OCI-LY3 (cell line): Measurements from ENCODE around the gene SYTL5.

Source experiments
- H2AFZ ChIP-seq: fragments of 200-600, 300-600 bp; shearing (Covaris generic); 2 replicates; pipeline ENCODE4 v1.6.0; 2014; ENCODE audit warnings: antibody characterized with exemption, low read depth, low read length
- H3K27ac ChIP-seq: fragments of 200-600, 300-600 bp; sonication (generic); 2 replicates; pipeline ENCODE4 v1.5.1; 2014; ENCODE audit warnings: mild to moderate bottlenecking, low read length, moderate library complexity, mixed read lengths
- H3K27me3 ChIP-seq: fragments of 200-600, 300-600 bp; sonication (generic); 2 replicates; pipeline ENCODE4 v1.6.1; 2014; ENCODE audit warnings: low read depth, low read length, mixed read lengths
- H3K36me3 ChIP-seq: fragments of 200-600, 300-600 bp; sonication (generic); replicated peaks from 2 replicates; pipeline ENCODE3; 2014; ENCODE audit warnings: low read depth, low read length, mixed read lengths
- H3K4me1 ChIP-seq: fragments of 300-600, 200-600 bp; sonication (generic); 2 replicates; pipeline ENCODE4 v1.6.1; 2014; ENCODE audit warnings: low read length, mixed read lengths
- H3K4me2 ChIP-seq: fragments of 200-600, 300-600 bp; sonication (generic); 2 replicates; pipeline ENCODE4 v1.6.1; 2014; ENCODE audit warnings: low read length, mixed read lengths
- H3K4me3 ChIP-seq: fragments of 300-600, 200-600 bp; sonication (generic); 2 replicates; pipeline ENCODE4 v1.5.1; 2014; ENCODE audit warnings: antibody characterized with exemption, mild to moderate bottlenecking, low read length, moderate library complexity
- H3K79me2 ChIP-seq: fragments of 300-600, 200-600 bp; shearing (Covaris generic); 2 replicates; pipeline ENCODE4 v1.6.1; 2014; ENCODE audit warnings: mild to moderate bottlenecking, low read length, mixed read lengths
- H3K9ac ChIP-seq: fragments of 300-600, 200-600 bp; shearing (Covaris generic); 2 replicates; pipeline ENCODE4 v1.6.0; 2014; ENCODE audit warnings: mild to moderate bottlenecking, low read length, moderate library complexity
- H3K9me3 ChIP-seq: fragments of 200-600, 300-600 bp; shearing (Covaris generic); 2 replicates; pipeline ENCODE4 v1.6.1; 2014; ENCODE audit warnings: low read length, mixed read lengths; ENCODE audit not compliant: insufficient read depth
- H4K20me1 ChIP-seq: fragments of 200-600, 300-600 bp; sonication (generic); 2 replicates; pipeline ENCODE4 v1.6.1; 2016; ENCODE audit warnings: low read length, mixed read lengths; ENCODE audit not compliant: insufficient read depth
- CTCF ChIP-seq: fragments of 200-600, 300-600 bp; sonication (generic); IDR thresholded peaks from 2 replicates; pipeline ENCODE4 v1.5.1; 2014; ENCODE audit warnings: antibody characterized with exemption, low read length, low read depth
- EZH2phosphoT487 ChIP-seq: fragments of 200-600 bp; shearing (Covaris generic); IDR thresholded peaks from 2 replicates; pipeline ENCODE4 v1.6.1; 2018; ENCODE audit warnings: antibody characterized with exemption, mixed run types, low read depth

The SYTL5 gene

DNA sequence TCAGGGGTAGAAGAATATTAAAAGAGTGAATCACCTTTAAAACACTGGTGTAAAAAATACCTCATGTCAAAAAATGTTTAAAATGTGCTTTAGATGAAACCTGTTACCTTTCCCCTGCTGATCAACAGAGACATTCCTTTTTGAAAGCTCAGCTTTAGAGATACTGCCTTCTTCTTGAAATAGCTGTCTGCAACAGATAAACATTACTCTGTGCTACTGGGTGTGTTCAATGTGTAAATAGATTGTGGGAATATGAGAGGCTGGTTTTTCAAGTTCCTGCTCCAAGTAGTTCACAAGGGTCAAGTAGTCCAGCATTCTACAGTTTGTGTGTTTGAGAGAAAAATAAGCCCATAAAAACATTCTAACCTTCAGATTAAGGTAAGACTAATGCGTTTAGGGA lies at the start of gene SYTL5:
TSS of gene SYTL5 (plus strand) at position 263 of the 400 bp plus-strand sequence. CDS start 27,337 bp downstream, outside the sequence.
- Histone ChIP-seq H3K4me2 (no peak within 1 kb of the TSS), H3K4me3 (no peak within 1 kb of the TSS), H3K9me3 (no peaks in the 10 kb centered on the region), H3K27ac (no peak within 1 kb of the TSS), H3K36me3 (no peaks in the 10 kb centered on the region), H2AFZ (no peak within 1 kb of the TSS), H3K4me1 (no peaks in the 10 kb centered on the region), H3K27me3 (no peaks in the 10 kb centered on the region), H3K9ac (no peak within 1 kb of the TSS), H4K20me1 (no peaks in the 10 kb centered on the region), H3K79me2 (no peaks in the 10 kb centered on the region)
- TF ChIP-seq CTCF (no peak), EZH2phosphoT487 (no peak)

- Histone ChIP-seq H3K79me2 (no peaks in the 10 kb centered on the region), H3K9ac (no peak overlapping the region), H3K4me2 (no peak overlapping the region), H3K27ac (no peak overlapping the region), H3K36me3 (no peaks in the 10 kb centered on the region), H3K4me3 (no peak overlapping the region), H4K20me1 (no peaks in the 10 kb centered on the region), H3K9me3 (no peaks in the 10 kb centered on the region), H2AFZ (no peak overlapping the region), H3K27me3 (no peaks in the 10 kb centered on the region), H3K4me1 (peaks cover 3% of the 10 kb centered on the region; the same call in 1 of the 2 replicates)
- TF ChIP-seq CTCF = no peak
- TF ChIP-seq EZH2phosphoT487 = no peak
Measured at GRCh38 chrX:37958525-37959211, 47.7 kb upstream of the SYTL5 start.

GRCh38 chrX:37959212-37960021 lies 46.9 kb upstream of the SYTL5 start:
- no peak overlapping the region for H3K27ac ChIP-seq
- no peaks in the 10 kb centered on the region for H3K36me3 ChIP-seq
- no peak overlapping the region for H3K4me2 ChIP-seq
- H3K9me3 ChIP-seq = no peaks in the 10 kb centered on the region
- no peaks in the 10 kb centered on the region for H4K20me1 ChIP-seq
- no peak for TF ChIP-seq EZH2phosphoT487
- no peak for TF ChIP-seq CTCF
- no peak overlapping the region for H2AFZ ChIP-seq
- no peak overlapping the region for H3K4me3 ChIP-seq
- no peaks in the 10 kb centered on the region for H3K79me2 ChIP-seq
- H3K9ac ChIP-seq = no peak overlapping the region
- H3K4me1 ChIP-seq = peaks cover 3% of the 10 kb centered on the region; the same call in 1 of the 2 replicates
- H3K27me3 ChIP-seq = no peaks in the 10 kb centered on the region

- Histone ChIP-seq H3K9me3 (no peaks in the 10 kb centered on the region), H3K9ac (no peak overlapping the region), H3K79me2 (no peaks in the 10 kb centered on the region), H2AFZ (no peak overlapping the region), H3K27me3 (no peaks in the 10 kb centered on the region), H3K36me3 (no peaks in the 10 kb centered on the region), H4K20me1 (no peaks in the 10 kb centered on the region), H3K4me2 (no peak overlapping the region), H3K4me3 (no peak overlapping the region), H3K27ac (no peak overlapping the region), H3K4me1 (no peaks in the 10 kb centered on the region)
- TF ChIP-seq CTCF (no peak), EZH2phosphoT487 (no peak)
Measured at GRCh38 chrX:37961118-37961517, 45.2 kb upstream of the SYTL5 start.
